ENCODE results near the gene CD151.
A peak's percentile ranks its signal among the peaks of the same experiment; 100 is the strongest.

The CD151 gene

GRCh38 chr11:875769-876301 lies 43.1 kb downstream of the CD151 start:
- DNase-seq = no peak

- DNase-seq = peak in 2 of 3 experiments; percentile 38 to 74
These were observed 43.8 kb downstream of the CD151 start for GRCh38 chr11:876545-876944.

GRCh38 chr11:877565-877964 lies 44.8 kb downstream of the CD151 start:
- DNase-seq = peak in 2 of 3 experiments; percentile 12 to 31

- no peak for DNase-seq
These were observed 47.7 kb downstream of the CD151 start for GRCh38 chr11:880447-880846.

GRCh38 chr11:882596-882995 lies 49.8 kb downstream of the CD151 start:
- no peak for DNase-seq

- no peak for DNase-seq
These were observed 50.8 kb downstream of the CD151 start for GRCh38 chr11:883527-883926.

- no peak for DNase-seq
These were observed 51.9 kb downstream of the CD151 start for GRCh38 chr11:884578-885070.

GRCh38 chr11:886568-886967 lies 53.8 kb downstream of the CD151 start:
- no peak for DNase-seq

GRCh38 chr11:887589-887988 lies 54.8 kb downstream of the CD151 start:
- DNase-seq = no peak

Data from NCI-H1417 (cell line).